SK-N-SH treated with all-trans-retinoic acid at 6 μM for 48 hours (cell line): ENCODE data around the gene PARP3.

Experiments used
- ARNTL ChIP-seq: fragments of 450-650 bp; formaldehyde crosslinking; IDR thresholded peaks from 2 replicates; pipeline ENCODE4 v1.5.0; 2020; ENCODE audit warnings: low read depth, mild to moderate bottlenecking, moderate library complexity, borderline replicate concordance
- GLIS3 ChIP-seq: fragments of 250-450 bp; sonication (Bioruptor Pico); IDR thresholded peaks from 2 replicates; pipeline ENCODE4 v1.5.0; 2020; ENCODE audit warnings: mild to moderate bottlenecking, moderate library complexity
- ISL1 ChIP-seq: fragments of 250-450 bp; sonication (Bioruptor Pico); IDR thresholded peaks from 2 replicates; pipeline ENCODE4 v2.1.2; 2022; ENCODE audit warnings: mild to moderate bottlenecking, moderate library complexity
- OSR1 ChIP-seq: fragments of 250-450 bp; sonication (Bioruptor Pico); IDR thresholded peaks from 2 replicates; pipeline ENCODE4 v1.8.0; 2022; ENCODE audit warnings: moderate library complexity, mild to moderate bottlenecking, inconsistent platforms
- RARB ChIP-seq: fragments of 250-450 bp; sonication (Bioruptor Pico); IDR thresholded peaks from 2 replicates; pipeline ENCODE4 v1.8.0; 2021; ENCODE audit warnings: mild to moderate bottlenecking, moderate library complexity
- ZC3H10 ChIP-seq: fragments of 250-450 bp; sonication (Bioruptor Pico); IDR thresholded peaks from 2 replicates; pipeline ENCODE4 v1.5.1; 2021; ENCODE audit warnings: mild to moderate bottlenecking, moderate library complexity
- ZFP3 ChIP-seq: fragments of 250-450 bp; sonication (Bioruptor Pico); IDR thresholded peaks from 2 replicates; pipeline ENCODE4 v1.5.0; 2020; ENCODE audit warnings: mild to moderate bottlenecking, moderate library complexity
- ZNF565 ChIP-seq: fragments of 450-650 bp; formaldehyde crosslinking; conservative IDR thresholded peaks from 2 replicates; pipeline ENCODE4 v1.5.0; 2020; ENCODE audit warnings: low read depth, mild to moderate bottlenecking, moderate library complexity
- TF ChIP-seq, protein P1 (sequence below): fragments of 250-450 bp; sonication (Bioruptor Pico); IDR thresholded peaks from 2 replicates; pipeline ENCODE4 v1.8.0; 2020; ENCODE audit warnings: mild to moderate bottlenecking, moderate library complexity, borderline replicate concordance
- TF ChIP-seq, protein P2 (sequence below): fragments of 250-450 bp; sonication (Bioruptor Pico); IDR thresholded peaks from 2 replicates; pipeline ENCODE4 v1.5.1; 2020; ENCODE audit warnings: low read depth, mild to moderate bottlenecking, moderate library complexity

DNA sequence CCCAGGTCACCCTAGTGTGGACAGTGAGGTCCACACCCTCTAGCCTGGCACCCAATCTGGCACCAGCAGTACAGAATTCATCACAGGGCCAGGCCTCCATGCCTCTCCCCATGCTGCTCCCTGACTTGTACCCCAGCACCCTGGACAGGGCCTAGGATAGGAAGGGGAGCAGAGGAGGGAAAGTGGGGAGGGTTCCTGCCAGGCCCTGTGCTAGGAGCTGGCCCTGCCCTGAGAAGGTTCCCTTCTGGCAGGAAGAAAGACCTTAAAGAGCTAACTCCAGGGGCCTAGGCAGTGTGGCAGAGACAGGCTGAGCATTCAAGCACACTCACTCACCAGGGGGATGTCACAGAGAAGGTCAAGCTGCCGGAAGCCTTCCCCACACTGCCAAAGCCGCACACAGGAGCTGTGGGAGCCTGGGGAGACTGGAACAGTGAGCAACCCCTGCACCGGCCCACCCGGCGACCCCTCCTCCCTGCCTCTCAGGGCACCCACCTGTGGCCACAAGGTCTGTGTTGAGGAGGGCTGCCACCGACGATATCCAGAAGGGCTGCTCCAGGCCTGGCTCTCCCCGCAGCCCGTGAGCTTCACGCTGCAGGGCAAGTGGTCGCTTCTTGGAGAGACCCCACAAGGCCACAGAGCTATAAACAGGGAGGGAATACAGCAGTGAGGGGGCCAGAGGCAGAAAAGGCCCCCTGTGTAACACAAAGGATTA is 7.9 kb upstream of the PARP3 start:
- TF ChIP-seq ZFP3 (CRISPR knock-in tag) (no peak), ISL1 (CRISPR knock-in tag) (no peak), ARNTL (CRISPR knock-in tag) (no peak), ZNF565 (CRISPR knock-in tag) (no peak), RARB (CRISPR knock-in tag) (no peak), GLIS3 (CRISPR knock-in tag) (no peak), OSR1 (CRISPR knock-in tag) (no peak), ZC3H10 (CRISPR knock-in tag) (no peak)
- TF ChIP-seq, protein P1, sequence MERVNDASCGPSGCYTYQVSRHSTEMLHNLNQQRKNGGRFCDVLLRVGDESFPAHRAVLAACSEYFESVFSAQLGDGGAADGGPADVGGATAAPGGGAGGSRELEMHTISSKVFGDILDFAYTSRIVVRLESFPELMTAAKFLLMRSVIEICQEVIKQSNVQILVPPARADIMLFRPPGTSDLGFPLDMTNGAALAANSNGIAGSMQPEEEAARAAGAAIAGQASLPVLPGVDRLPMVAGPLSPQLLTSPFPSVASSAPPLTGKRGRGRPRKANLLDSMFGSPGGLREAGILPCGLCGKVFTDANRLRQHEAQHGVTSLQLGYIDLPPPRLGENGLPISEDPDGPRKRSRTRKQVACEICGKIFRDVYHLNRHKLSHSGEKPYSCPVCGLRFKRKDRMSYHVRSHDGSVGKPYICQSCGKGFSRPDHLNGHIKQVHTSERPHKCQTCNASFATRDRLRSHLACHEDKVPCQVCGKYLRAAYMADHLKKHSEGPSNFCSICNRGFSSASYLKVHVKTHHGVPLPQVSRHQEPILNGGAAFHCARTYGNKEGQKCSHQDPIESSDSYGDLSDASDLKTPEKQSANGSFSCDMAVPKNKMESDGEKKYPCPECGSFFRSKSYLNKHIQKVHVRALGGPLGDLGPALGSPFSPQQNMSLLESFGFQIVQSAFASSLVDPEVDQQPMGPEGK, result no peak
- TF ChIP-seq, protein P2, sequence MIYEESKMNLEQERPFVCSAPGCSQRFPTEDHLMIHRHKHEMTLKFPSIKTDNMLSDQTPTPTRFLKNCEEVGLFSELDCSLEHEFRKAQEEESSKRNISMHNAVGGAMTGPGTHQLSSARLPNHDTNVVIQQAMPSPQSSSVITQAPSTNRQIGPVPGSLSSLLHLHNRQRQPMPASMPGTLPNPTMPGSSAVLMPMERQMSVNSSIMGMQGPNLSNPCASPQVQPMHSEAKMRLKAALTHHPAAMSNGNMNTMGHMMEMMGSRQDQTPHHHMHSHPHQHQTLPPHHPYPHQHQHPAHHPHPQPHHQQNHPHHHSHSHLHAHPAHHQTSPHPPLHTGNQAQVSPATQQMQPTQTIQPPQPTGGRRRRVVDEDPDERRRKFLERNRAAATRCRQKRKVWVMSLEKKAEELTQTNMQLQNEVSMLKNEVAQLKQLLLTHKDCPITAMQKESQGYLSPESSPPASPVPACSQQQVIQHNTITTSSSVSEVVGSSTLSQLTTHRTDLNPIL, result no peak
